ENCODE measurements around the gene PRSS57. TPM values are rescaled to one million over a fixed set of nuclear protein-coding genes. Genes with fewer than 3 reads are reported as not detected.
A peak's percentile ranks its signal among the peaks of the same experiment; 100 is the strongest.
"Not testable (repeated sequence)": the region's sequence is repeated elsewhere in the genome, so short reads cannot be mapped to it uniquely, and the experiment has no call there.

The PRSS57 gene
- total RNA-seq, 1 experiment from 2014 or later, result not detected

DNA sequence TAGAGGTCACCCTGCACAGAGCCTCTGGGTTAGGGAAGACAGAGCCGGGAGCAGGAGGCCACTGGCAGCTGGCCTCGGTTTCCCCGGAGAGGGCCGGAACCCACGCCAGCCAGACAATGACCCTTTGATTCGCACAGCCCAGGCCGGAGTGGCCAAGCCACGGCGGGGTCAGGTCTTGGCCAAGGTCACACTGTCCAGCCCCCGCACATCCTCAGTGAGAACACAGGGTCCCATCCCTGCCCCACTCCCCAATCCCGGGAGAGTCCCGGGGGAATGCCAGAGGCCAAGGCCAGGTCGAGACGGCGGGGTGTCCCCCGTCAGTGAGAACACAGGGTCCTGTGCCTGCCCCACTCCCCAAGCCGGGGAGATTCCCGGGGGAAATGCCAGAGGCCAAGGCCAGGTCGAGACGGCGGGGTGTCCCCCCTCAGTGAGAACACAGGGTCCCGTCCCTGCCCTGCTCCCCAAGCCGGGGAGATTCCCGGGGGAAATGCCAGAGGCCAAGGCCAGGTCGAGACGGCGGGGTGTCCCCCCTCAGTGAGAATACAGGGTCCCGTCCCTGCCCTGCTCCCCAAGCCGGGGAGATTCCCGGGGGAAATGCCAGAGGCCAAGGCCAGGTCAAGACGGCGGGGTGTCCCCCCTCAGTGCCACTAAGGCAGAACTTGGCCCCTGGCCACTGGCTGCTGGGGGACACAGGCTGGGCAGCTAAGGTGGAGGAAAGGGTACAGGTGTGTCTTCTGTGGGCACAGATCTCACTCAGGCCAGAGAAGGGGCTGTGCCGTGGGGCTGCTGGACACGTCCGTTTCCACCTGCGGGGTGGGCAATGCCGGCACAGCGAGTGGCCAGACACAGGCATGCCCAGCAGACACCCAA is 20.7 kb downstream of the PRSS57 start:
- DNase-seq (ENCODE audit: low spot score), result no peak

DNA sequence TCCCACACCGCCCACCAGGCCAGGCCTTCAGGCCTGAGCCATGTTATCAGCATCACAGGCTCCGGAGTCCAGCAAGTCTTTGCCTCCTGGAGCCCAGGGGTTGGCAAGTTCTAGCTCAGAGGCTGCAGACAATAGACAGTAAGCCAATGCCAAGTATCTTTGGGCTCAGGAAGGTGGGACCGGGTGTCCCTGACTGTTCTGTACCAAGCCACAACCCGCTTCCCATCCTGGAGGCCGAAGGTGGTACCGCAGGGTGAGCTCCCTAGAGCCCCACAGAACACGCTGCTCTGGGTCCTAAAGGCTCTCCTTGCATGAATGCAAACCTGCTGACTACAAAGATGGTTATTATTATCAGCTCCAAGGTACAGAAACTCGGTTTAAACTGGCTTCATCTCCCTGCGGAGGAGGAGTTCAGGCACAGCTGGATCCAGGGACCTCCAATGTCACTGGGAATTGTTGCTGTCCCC is 24.6 kb downstream of the PRSS57 start:
- no peak for DNase-seq (ENCODE audit: low spot score)

- not testable (repeated sequence) for DNase-seq (ENCODE audit: low spot score)
These were observed 26.4 kb downstream of the PRSS57 start for GRCh38 chr19:668675-669434.

DNA sequence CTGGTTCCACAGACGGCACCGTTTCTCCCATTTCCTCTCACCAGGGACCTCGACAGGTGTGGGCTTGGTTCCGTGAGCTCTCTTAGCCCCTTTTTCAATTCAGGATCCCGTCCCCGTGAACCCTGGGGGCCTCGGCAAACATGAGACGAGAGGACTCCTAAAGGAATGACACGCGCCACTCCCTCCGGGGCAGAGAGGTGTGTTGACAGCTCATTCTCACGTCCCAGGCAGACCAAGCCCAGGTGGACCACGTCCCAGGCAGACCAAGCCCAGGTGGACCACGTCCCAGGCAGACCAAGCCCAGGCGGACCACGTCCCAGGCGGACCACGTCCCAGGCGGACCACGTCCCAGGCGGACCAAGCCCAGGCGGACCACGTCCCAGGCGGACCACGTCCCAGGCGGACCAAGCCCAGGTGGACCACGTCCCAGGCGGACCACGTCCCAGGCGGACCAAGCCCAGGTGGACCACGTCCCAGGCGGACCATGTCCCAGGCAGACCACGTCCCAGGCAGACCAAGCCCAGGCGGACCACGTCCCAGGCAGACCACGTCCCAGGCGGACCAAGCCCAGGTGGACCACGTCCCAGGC is 28.2 kb downstream of the PRSS57 start:
- not testable (repeated sequence) for DNase-seq (ENCODE audit: low spot score)

- DNase-seq (ENCODE audit: low spot score), result peak; percentile 71
These were observed 30.3 kb downstream of the PRSS57 start for GRCh38 chr19:664913-665443.

- no peak for DNase-seq (ENCODE audit: low spot score)
These were observed 31.6 kb downstream of the PRSS57 start for GRCh38 chr19:663682-664117.

- peak; percentile 81 for DNase-seq (ENCODE audit: low spot score)
These were observed 32.1 kb downstream of the PRSS57 start, which contains the start of gene RNF126 for GRCh38 chr19:662962-663681. Gene RNF126 (minus strand): TSS chr19:663214. CDS start chr19:663121, 93 bp downstream.

DNA sequence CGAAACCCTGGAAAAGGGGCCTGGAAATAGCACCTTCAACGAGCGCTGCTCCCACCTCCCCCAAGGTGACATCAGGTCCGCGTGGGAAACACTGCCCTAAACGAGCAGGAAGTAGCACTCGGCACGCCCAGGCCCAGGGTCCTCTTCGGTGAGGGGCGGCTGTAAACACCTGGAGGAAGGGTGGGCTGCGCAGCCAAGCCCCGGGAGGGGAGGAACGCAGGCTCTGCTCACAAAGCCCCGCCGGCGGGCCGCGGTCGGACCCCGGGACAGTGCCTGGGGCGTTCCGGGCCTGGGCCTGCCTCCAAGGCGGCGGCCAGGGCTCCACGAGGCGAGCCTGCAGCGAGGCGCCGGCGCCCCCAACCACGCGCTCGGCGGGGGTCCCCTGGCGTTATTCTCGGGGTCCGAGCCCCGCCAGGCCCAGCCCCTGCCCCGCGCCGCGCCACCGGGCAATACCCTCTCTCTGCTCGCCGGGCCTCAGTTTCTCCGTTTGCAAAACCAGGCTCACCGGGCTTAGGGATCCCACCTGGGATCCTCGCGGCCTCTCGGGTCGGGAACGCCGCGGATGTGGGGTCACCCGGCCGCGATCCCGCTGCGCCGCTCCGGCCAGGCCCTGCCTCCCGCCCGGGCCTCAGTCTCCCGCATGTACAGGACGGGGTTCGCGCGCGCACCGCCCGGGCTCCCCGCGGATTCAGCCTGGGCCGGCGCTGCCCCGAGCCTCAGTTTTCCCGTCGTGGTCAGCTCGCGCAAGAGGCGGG is 32.9 kb downstream of the PRSS57 start:
- DNase-seq (ENCODE audit: low spot score), result peak; percentile 38

DNA sequence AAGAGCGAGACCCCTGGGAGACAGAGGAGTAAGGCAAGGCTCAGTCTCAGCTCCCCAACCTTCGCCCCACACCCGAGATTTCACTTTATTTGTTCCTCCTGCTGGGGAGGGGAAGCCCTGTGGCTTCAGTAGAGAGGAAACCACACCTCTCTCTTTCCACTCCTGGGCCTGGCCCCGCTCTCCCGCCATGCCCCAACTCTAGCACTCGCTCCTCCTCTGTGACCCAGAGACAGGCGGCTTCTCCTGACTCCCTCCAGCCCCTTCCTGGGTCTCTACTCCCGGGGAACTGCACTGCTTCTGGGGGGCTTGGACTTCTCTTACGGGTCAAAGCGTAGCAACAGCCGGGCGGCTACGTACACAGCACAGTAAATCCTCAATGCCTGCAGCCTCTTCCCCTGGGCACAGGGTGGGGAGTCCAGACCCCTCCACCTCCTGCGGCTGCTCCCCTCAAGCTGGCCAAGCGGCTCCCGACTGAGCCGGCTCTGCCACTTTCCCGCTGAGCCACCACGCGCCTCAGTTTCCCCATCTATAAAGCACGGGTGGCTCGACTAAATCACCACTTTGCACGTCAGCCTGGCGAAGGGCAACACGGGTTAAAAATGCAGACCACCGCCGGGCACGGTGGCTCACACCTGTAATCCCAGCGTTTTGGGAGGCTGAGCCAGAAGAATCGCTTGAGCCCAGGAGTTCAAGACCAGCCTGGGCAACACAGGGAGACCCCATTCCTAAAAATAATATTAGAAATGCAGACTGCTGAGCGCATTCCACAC is 33.6 kb downstream of the PRSS57 start:
- no peak for DNase-seq (ENCODE audit: low spot score)

DNA sequence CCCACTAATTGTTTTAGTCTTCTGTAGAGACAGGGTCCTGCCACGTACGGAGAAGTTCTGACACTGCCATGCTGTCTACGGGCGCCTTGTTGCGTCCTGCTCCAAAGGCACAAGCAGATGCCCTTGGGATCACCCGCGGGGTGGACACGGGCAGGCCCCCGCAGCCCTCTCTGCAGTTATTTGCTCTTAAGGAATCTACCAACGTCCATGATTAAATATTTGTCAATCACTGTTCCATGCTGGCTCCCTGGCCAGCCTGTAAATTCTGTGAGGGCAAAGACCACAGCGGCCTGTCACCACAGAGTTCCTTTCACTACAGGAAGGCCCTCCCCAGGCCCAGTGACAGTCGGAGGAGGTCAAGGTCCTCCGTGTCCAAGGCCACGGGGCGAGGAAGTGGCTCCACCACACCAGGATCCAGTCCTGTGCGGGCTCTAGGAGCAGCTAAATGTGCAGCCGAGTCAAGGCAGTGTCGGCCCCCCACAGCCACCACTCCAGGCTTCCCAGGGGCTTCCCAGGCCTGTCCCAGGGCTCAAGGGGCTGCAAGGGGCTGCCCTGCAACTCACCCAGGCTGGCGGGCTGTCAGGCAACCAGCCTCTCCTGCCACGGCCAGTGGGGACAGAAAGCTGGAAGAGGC is 34.3 kb downstream of the PRSS57 start:
- DNase-seq (ENCODE audit: low spot score), result peak; percentile 13

DNA sequence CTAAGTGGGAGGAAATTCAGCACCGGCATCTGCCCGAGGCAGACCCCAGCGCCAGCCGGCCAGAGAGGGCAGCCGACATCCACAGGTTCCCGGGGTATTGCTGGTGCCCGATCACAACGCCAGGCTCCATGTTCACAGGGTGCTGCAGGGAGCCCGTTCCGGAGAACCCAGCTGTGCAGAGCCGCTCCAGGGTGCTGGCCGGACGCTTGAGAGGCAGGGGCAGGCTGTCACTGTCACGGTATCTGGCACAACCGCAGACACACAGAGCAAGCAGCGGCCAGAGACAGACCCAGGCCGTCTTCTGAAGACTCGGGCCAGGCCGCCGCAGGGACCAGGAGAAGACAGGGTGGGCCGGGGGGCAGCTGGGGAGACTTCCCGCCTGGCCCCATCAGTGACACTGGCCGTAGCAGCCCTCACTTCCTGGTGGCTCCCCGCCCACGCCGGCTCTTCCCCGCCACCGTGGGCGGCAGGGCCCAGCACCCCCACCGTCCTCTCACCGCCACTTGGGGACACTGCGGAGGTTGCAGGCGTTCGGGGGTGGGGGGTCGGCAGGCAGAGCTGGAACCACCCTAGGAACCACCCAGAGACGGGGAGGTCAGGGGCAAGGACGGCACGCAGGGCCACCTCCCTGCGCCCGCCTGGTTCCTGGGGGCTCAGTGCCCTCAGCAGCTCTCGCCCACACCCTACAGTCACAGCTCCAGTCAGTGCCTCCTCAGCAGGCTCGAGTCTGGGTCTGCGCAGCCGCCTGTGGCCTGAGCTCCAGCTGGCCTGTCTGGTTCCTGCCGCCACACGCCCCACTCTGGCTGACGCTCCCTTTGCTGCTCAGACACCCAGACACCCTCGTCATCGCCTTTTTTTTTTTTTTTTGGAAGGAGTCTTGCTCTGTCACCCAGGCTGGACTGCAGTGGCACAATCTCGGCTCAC is 36.1 kb downstream of the PRSS57 start:
- peak; percentile 47 for DNase-seq (ENCODE audit: low spot score)

- DNase-seq (ENCODE audit: low spot score), result no peak
These were observed 37.0 kb downstream of the PRSS57 start for GRCh38 chr19:658059-658839.

- no peak for DNase-seq (ENCODE audit: low spot score)
These were observed 37.6 kb downstream of the PRSS57 start for GRCh38 chr19:657611-658010.

DNA sequence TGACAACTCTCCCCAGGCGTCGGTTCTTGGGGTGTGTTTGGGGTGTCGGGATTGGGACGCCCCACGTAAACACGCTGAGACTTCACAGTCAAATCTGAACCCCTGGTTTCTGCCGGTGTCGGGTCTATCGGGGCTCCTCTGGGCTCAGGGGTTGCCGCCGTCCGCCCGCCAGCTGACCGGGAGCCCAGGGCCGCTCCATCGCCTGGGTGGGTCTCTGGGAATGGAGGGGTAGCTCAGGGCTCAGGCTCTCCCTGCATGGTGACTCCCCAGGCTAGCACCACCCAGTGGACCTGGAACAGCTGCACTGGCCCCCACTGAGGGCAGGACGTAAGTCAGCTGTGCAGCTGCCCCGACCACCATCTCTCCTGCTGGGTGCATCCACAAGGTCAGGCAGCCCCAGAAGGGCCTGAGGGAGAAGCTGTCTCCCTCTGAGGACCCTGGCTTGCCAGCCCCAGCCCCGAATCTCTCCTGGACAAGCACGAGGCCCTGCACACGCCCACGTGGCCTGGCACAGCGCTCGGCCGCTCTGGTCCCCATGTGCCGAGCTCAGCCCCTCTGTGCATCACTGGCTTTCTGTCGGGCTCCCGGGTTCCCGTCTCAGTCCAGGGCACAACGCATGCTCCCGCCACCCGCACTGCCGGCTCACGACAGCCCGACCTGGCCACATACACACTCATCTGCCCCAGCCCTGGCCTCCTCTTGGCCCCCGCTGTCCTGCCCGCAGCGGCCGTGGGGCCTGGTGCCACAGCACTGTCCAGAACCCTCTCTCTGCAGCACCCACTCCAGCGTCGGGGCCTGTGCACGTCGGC is 38.3 kb downstream of the PRSS57 start:
- no peak for DNase-seq (ENCODE audit: low spot score)

DNA sequence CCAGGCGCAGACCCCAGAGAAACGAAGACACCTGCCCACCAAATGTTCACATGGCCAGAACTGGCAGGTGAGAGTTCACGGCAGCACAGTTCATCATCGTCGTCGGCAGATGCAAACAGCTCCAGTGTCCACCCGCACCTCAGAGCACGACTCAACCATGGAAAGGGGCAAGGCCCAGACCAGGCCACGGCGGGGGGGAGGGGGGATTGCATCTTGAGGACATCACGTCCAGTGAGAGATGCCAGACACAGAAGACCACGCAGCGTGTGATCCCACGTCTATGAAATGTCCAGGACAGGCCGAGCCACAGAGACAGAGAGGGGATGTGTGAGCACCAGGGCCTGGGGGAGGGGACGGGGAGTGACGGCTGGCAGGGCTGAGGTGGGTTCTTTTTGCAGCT is 39.6 kb downstream of the PRSS57 start:
- no peak for DNase-seq (ENCODE audit: low spot score)

DNA sequence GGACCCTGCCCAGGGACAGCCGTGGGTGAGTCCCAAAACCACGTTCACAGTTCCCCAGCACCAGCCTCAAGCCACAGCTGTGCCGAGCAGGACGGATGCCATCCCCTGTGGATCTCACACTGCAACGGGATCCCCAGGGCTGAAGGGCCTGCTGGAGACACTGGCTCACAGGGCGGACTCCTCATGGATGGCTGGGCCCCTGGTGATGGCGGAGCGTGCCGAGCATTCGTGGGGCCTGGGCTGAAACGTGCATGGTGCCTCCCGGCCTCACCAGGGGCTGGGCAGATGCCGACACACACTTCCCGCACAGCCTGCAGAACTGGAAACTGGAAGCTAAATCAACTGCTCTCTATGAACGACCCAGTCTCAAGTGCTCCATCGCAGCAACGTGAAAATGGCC is 41.8 kb downstream of the PRSS57 start:
- DNase-seq (ENCODE audit: low spot score), result no peak

Measured in HT-29 (cell line).